HG02870 (cell line): ENCODE data around the gene RAPGEF2.
"Not testable (repeated sequence)": the region's sequence is repeated elsewhere in the genome, so short reads cannot be mapped to it uniquely, and the experiment has no call there.

Experiments used
- ATAC-seq: cut with Tn5 transposase; IDR thresholded peaks from one replicate; pipeline ENCODE4 v1.9.1; 2021; ENCODE audit warnings: mild to moderate bottlenecking, moderate library complexity; ENCODE audit not compliant: unreplicated experiment

RAPGEF2 gene

GRCh38 chr4:159227984-159228383 lies 125.1 kb downstream of the RAPGEF2 start:
- ATAC-seq: no peak

GRCh38 chr4:159229164-159229563 lies 126.3 kb downstream of the RAPGEF2 start:
- ATAC-seq: no peak

GRCh38 chr4:159232465-159233106 lies 129.7 kb downstream of the RAPGEF2 start:
- no peak for ATAC-seq

- ATAC-seq: no peak
These were observed 133.0 kb downstream of the RAPGEF2 start for GRCh38 chr4:159235779-159236368.

GRCh38 chr4:159237975-159238374 lies 135.1 kb downstream of the RAPGEF2 start:
- ATAC-seq: no peak

- no peak for ATAC-seq
These were observed 135.8 kb downstream of the RAPGEF2 start for GRCh38 chr4:159238631-159239030.

- ATAC-seq: no peak
These were observed 136.8 kb downstream of the RAPGEF2 start for GRCh38 chr4:159239629-159240028.

GRCh38 chr4:159240046-159240445 lies 137.2 kb downstream of the RAPGEF2 start:
- ATAC-seq: no peak

GRCh38 chr4:159240687-159241086 lies 137.8 kb downstream of the RAPGEF2 start:
- ATAC-seq: no peak

- ATAC-seq: no peak
These were observed 139.5 kb downstream of the RAPGEF2 start for GRCh38 chr4:159242427-159242826.

- ATAC-seq: no peak
These were observed 145.7 kb downstream of the RAPGEF2 start for GRCh38 chr4:159248384-159249178.

GRCh38 chr4:159250751-159251325 lies 148.0 kb downstream of the RAPGEF2 start:
- ATAC-seq: no peak

- not testable (repeated sequence) for ATAC-seq
These were observed 148.7 kb downstream of the RAPGEF2 start for GRCh38 chr4:159251580-159251979.

GRCh38 chr4:159252491-159252890 lies 149.6 kb downstream of the RAPGEF2 start:
- ATAC-seq: no peak

GRCh38 chr4:159256037-159256436 lies 153.2 kb downstream of the RAPGEF2 start:
- no peak for ATAC-seq

- no peak for ATAC-seq
These were observed 156.1 kb downstream of the RAPGEF2 start for GRCh38 chr4:159258889-159259560.

GRCh38 chr4:159264057-159264456 lies 161.2 kb downstream of the RAPGEF2 start:
- no peak for ATAC-seq

- ATAC-seq: peak; percentile 40
These were observed 164.3 kb downstream of the RAPGEF2 start for GRCh38 chr4:159266981-159267868.

- ATAC-seq: peak; percentile 1
These were observed 165.0 kb downstream of the RAPGEF2 start for GRCh38 chr4:159267869-159268285.

GRCh38 chr4:159268607-159269006 lies 165.7 kb downstream of the RAPGEF2 start:
- no peak for ATAC-seq
